ENCODE measurements around the gene PAFAH2.

DNA sequence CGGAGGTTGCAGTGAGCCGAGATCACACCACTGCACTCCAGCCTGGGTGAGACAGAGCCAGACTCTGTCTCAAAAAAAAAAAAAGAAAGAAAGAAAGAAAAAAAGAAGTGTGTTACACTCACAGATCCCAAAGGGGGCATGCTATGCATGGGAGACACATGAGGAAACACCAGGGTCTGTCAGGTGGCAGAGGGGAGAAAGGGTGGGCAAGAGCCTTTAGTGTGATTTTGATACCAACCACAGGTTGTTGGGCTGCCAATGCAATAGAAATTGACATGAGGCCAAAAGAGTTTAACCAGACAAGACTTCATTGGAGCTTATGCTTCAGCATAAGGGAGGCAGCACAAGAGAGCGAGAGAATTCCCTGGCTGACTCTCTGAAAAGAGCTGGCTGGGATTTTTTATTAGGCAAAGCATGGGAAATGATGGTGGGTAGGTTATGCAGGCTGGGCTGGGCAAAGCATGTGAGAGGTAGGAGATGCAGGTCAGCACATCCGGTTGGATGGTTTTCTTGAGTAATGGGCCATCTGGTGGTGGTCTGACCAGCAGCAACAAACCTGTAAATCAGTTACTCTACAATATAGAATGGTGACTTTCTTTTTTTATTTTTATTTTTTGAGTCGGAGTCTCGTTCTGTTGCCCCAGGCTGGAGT lies 12.1 kb upstream of the PAFAH2 start:
- TF ChIP-seq, protein P1, sequence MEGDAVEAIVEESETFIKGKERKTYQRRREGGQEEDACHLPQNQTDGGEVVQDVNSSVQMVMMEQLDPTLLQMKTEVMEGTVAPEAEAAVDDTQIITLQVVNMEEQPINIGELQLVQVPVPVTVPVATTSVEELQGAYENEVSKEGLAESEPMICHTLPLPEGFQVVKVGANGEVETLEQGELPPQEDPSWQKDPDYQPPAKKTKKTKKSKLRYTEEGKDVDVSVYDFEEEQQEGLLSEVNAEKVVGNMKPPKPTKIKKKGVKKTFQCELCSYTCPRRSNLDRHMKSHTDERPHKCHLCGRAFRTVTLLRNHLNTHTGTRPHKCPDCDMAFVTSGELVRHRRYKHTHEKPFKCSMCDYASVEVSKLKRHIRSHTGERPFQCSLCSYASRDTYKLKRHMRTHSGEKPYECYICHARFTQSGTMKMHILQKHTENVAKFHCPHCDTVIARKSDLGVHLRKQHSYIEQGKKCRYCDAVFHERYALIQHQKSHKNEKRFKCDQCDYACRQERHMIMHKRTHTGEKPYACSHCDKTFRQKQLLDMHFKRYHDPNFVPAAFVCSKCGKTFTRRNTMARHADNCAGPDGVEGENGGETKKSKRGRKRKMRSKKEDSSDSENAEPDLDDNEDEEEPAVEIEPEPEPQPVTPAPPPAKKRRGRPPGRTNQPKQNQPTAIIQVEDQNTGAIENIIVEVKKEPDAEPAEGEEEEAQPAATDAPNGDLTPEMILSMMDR (IDR thresholded peaks at IDR 0.05; ENCODE audit: insufficient read depth, low read length) = no peak
- no peak for TF ChIP-seq POLR2AphosphoS5 (IDR thresholded peaks at IDR 0.05; ENCODE audit: low read depth)
- no peak for TF ChIP-seq REST (IDR thresholded peaks at IDR 0.05; ENCODE audit: insufficient replicate concordance, low read depth)
- no peak for TF ChIP-seq GABPA (IDR thresholded peaks at IDR 0.05; ENCODE audit: low read depth)

Data from HL-60 (cell line).